GM12892 (cell line): ENCODE measurements around the gene MRM1.

Source experiments
- POLR2A ChIP-seq: IDR thresholded peaks from 2 replicates; pipeline ENCODE4 v1.6.1; 2011; ENCODE audit warnings: low read depth, low read length, control low read depth
- POLR2AphosphoS5 ChIP-seq: IDR thresholded peaks from 2 replicates; pipeline ENCODE4 v1.6.1; 2011; ENCODE audit warnings: low read depth, low read length, control low read depth
- TAF1 ChIP-seq: IDR thresholded peaks from 2 replicates; pipeline ENCODE4 v1.6.1; 2011; ENCODE audit warnings: low read depth, mild to moderate bottlenecking, control low read depth, low read length, borderline replicate concordance

DNA sequence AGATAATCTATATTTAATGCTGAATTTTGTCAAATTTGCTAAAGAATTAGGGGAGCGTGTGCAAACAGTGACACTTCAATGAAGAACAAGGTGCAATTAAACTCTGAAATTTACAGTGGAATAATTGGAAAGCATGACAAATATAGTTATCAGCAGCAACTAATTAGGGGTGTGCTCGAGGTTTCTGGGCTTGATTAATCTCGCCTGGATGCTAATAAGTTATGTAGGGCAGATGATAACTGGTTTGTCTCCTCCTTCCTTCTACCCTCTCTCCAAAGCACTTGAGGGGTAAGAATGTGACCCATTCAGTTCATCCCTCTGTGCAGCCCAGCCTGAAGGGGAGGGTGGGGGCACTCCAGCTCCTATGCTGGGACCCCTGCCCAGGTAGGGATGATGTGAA is 21.9 kb downstream of the MRM1 start:
- TF ChIP-seq POLR2A (no peak), POLR2AphosphoS5 (no peak), TAF1 (no peak)
